HepG2 (cell line): ENCODE measurements around the gene TEC. TPM values are rescaled to one million over a fixed set of nuclear protein-coding genes. Genes with fewer than 3 reads are reported as not detected.

Source experiments
- ATF2 ChIP-seq: sonication (generic); formaldehyde crosslinking; IDR thresholded peaks from 2 replicates; pipeline ENCODE4 v1.4.0; 2020; ENCODE audit warnings: missing genetic modification reagents
- NFAT5 ChIP-seq: sonication (generic); formaldehyde crosslinking; IDR thresholded peaks from 2 replicates; pipeline ENCODE4 v1.4.0; 2020; ENCODE audit warnings: missing genetic modification reagents
- RARA ChIP-seq: IDR thresholded peaks from 2 replicates; pipeline ENCODE4 v1.6.1; 2016; ENCODE audit warnings: missing genetic modification reagents, missing compliant biosample characterization
- YEATS2 ChIP-seq: sonication (generic); formaldehyde crosslinking; IDR thresholded peaks from 2 replicates; pipeline ENCODE4 v1.4.0; 2020; ENCODE audit warnings: missing genetic modification reagents, borderline replicate concordance
- ZBTB37 ChIP-seq: sonication (generic); formaldehyde crosslinking; IDR thresholded peaks from 2 replicates; pipeline ENCODE4 v1.4.0; 2020; ENCODE audit warnings: mild to moderate bottlenecking, missing genetic modification reagents
- ZFAT ChIP-seq: sonication (generic); formaldehyde crosslinking; conservative IDR thresholded peaks from 2 replicates; pipeline ENCODE4 v1.8.1; 2023; ENCODE audit warnings: missing genetic modification reagents, inconsistent platforms
- ZNF496 ChIP-seq: sonication (generic); formaldehyde crosslinking; IDR thresholded peaks from 2 replicates; pipeline ENCODE4 v1.8.1; 2023; ENCODE audit warnings: mild to moderate bottlenecking, moderate library complexity, missing genetic modification reagents; ENCODE audit not compliant: insufficient replicate concordance
- ZNF549 ChIP-seq: sonication (generic); formaldehyde crosslinking; IDR thresholded peaks from 2 replicates; pipeline ENCODE4 v1.5.0; 2020; ENCODE audit warnings: missing genetic modification reagents
- polyA plus RNA-seq, 8 experiments: library from polyadenylated mRNA; depleted of rRNA in 3 of 8; stranded (reverse) in 7 of 8; unstranded in 1 of 8; fragments of >200 nt; fragmentation: Illumina TruSeq in 4 of 8; extraction: Trizol in 4 of 8; gene quantifications; 2 replicates each; pipeline versions ENCODE4 v1.2.1 to v1.2.3, GENCODE V29; 2011 to 2016; ENCODE audit warnings: low read depth in 4 of 8, missing spikeins in 1 of 8, mixed read lengths in 1 of 8; ENCODE audit not compliant: insufficient read depth in 1 of 8
- total RNA-seq, 5 experiments: library from RNA; depleted of rRNA; stranded (reverse); fragments of >200 nt; fragmentation: Illumina TruSeq; extraction: Trizol; gene quantifications; 2 replicates each; pipeline ENCODE4 v1.2.3, GENCODE V29; 2016; ENCODE audit warnings: low read depth in 1 of 5

Gene TEC
- total and polyA plus RNA-seq, 2 of the 13 experiments (the other 11 are each of a cell fraction or from before 2014, with no cell fraction given): 0.05 to 0.20 TPM

- TF ChIP-seq NFAT5 (CRISPR knock-in tag) (no peak), ZBTB37 (CRISPR knock-in tag) (no peak), ZNF549 (CRISPR knock-in tag) (no peak), YEATS2 (CRISPR knock-in tag) (no peak), RARA (CRISPR knock-in tag) (no peak), ZNF496 (no peak), ZFAT (CRISPR knock-in tag) (no peak), ATF2 (no peak)
- TF ChIP-seq, all 625 proteins: peak for 0
Observed at GRCh38 chr4:48116582-48116981, 153.1 kb downstream of the TEC start (continued).
